ENCODE measurements around the gene TP53TG5. TPM values are rescaled to one million over a fixed set of nuclear protein-coding genes. Genes with fewer than 3 reads are reported as not detected.
A peak's percentile ranks its signal among the peaks of the same experiment; 100 is the strongest.

The TP53TG5 gene
- total RNA-seq, 1 donor from 2014 or later = not detected

GRCh38 chr20:45341939-45342854 is 35.9 kb downstream of the TP53TG5 start:
- Histone ChIP-seq H3K27me3 (ENCODE audit: insufficient read depth, low read length) (no peaks in the 10 kb centered on the region), H2AFZ (ENCODE audit: low read depth, low read length) (no peak overlapping the region), H3K4me3 (ENCODE audit: insufficient read depth, low read depth, low read length) (peak overlapping the region; percentile 21), H3K4me1 (ENCODE audit: insufficient read depth, low read length) (peaks cover 87% of the 10 kb centered on the region), H4K20me1 (ENCODE audit: insufficient read depth, low read length) (peaks cover 50% of the 10 kb centered on the region), H3K9ac (ENCODE audit: low read length) (peak overlapping the region; percentile 99), H3K9me3 (ENCODE audit: insufficient read depth, low read depth, low read length) (no peaks in the 10 kb centered on the region), H3K4me2 (ENCODE audit: low read length) (peak overlapping the region; percentile 95), H3K36me3 (ENCODE audit: insufficient read depth, low read length) (peaks cover 8% of the 10 kb centered on the region), H3K27ac (ENCODE audit: low read depth, low read length) (peak overlapping the region; percentile 93), H3K79me2 (ENCODE audit: insufficient read depth, low read length) (peaks cover 94% of the 10 kb centered on the region)
- Mint-ChIP-seq H3K27ac (ENCODE audit: unreplicated experiment) (peak overlapping the region; percentile 89), H3K27me3 (ENCODE audit: low read depth, unreplicated experiment) (no peaks in the 10 kb centered on the region), H3K4me1 (ENCODE audit: low read depth, unreplicated experiment) (peaks cover 79% of the 10 kb centered on the region), H3K9me3 (ENCODE audit: unreplicated experiment) (no peaks in the 10 kb centered on the region), H3K36me3 (ENCODE audit: low read depth, unreplicated experiment) (peaks cover 4% of the 10 kb centered on the region), H3K4me3 (ENCODE audit: unreplicated experiment) (peak overlapping the region; percentile 77)
- DNase-seq (ENCODE audit: low read depth) = peak; percentile 71
- FAIRE-seq = no peak
- TF ChIP-seq EZH2 (IDR thresholded peaks at IDR 0.05; ENCODE audit: insufficient read depth, low read length) = no peak
- TF ChIP-seq CTCF (IDR thresholded peaks at IDR 0.05; ENCODE audit: insufficient read depth, low read depth, low read length) = no peak

DNA sequence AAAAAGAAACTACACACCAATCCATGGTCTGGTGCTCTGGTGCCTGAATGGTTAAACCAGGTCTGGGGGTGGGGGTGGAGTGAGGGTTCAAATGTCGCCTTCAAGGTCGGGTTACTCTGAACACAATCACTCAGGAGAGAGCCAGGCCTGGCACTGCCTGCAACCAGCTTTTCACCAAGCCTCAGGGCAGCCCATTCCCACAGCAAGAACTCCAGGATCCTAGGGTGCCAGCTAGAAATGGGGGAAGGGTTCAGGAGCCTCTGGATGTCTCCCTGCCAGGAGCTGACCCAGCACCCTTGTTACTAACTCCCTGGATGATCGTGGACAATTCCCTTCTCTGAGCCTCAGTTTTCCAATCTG is 36.6 kb downstream of the TP53TG5 start:
- Histone ChIP-seq H3K4me2 (ENCODE audit: low read length) (peak overlapping the region; percentile 95), H3K27ac (ENCODE audit: low read depth, low read length) (peak overlapping the region; percentile 93), H3K27me3 (ENCODE audit: insufficient read depth, low read length) (no peaks in the 10 kb centered on the region), H3K9me3 (ENCODE audit: insufficient read depth, low read depth, low read length) (no peaks in the 10 kb centered on the region), H3K9ac (ENCODE audit: low read length) (peak overlapping the region; percentile 99), H3K79me2 (ENCODE audit: insufficient read depth, low read length) (peaks cover 90% of the 10 kb centered on the region), H3K4me1 (ENCODE audit: insufficient read depth, low read length) (peaks cover 91% of the 10 kb centered on the region), H3K36me3 (ENCODE audit: insufficient read depth, low read length) (peaks cover 8% of the 10 kb centered on the region), H2AFZ (ENCODE audit: low read depth, low read length) (no peak overlapping the region), H4K20me1 (ENCODE audit: insufficient read depth, low read length) (peaks cover 45% of the 10 kb centered on the region), H3K4me3 (ENCODE audit: insufficient read depth, low read depth, low read length) (peak overlapping the region; percentile 21)
- peak overlapping the region; percentile 89 for H3K27ac Mint-ChIP-seq (ENCODE audit: unreplicated experiment)
- FAIRE-seq (no peak), DNase-seq (ENCODE audit: low read depth) (no peak)
- H3K36me3 Mint-ChIP-seq (ENCODE audit: low read depth, unreplicated experiment) = peaks cover 4% of the 10 kb centered on the region
- no peak for TF ChIP-seq CTCF (IDR thresholded peaks at IDR 0.05; ENCODE audit: insufficient read depth, low read depth, low read length)
- TF ChIP-seq EZH2 (IDR thresholded peaks at IDR 0.05; ENCODE audit: insufficient read depth, low read length) = no peak
- peak overlapping the region; percentile 77 for H3K4me3 Mint-ChIP-seq (ENCODE audit: unreplicated experiment)
- H3K9me3 Mint-ChIP-seq (ENCODE audit: unreplicated experiment) = no peaks in the 10 kb centered on the region
- H3K27me3 Mint-ChIP-seq (ENCODE audit: low read depth, unreplicated experiment) = no peaks in the 10 kb centered on the region
- H3K4me1 Mint-ChIP-seq (ENCODE audit: low read depth, unreplicated experiment) = peaks cover 82% of the 10 kb centered on the region

- Histone ChIP-seq H3K4me2 (ENCODE audit: low read length) (no peak overlapping the region), H3K9ac (ENCODE audit: low read length) (no peak overlapping the region), H3K27ac (ENCODE audit: low read depth, low read length) (peak overlapping the region; percentile 93), H3K27me3 (ENCODE audit: insufficient read depth, low read length) (no peaks in the 10 kb centered on the region), H2AFZ (ENCODE audit: low read depth, low read length) (no peak overlapping the region), H4K20me1 (ENCODE audit: insufficient read depth, low read length) (peaks cover 40% of the 10 kb centered on the region), H3K4me3 (ENCODE audit: insufficient read depth, low read depth, low read length) (no peak overlapping the region), H3K36me3 (ENCODE audit: insufficient read depth, low read length) (peaks cover 8% of the 10 kb centered on the region), H3K79me2 (ENCODE audit: insufficient read depth, low read length) (peaks cover 85% of the 10 kb centered on the region), H3K4me1 (ENCODE audit: insufficient read depth, low read length) (peaks cover 91% of the 10 kb centered on the region), H3K9me3 (ENCODE audit: insufficient read depth, low read depth, low read length) (no peaks in the 10 kb centered on the region)
- TF ChIP-seq CTCF (IDR thresholded peaks at IDR 0.05; ENCODE audit: insufficient read depth, low read depth, low read length) (no peak), EZH2 (IDR thresholded peaks at IDR 0.05; ENCODE audit: insufficient read depth, low read length) (no peak)
- peak overlapping the region; percentile 54 for H3K4me3 Mint-ChIP-seq (ENCODE audit: unreplicated experiment)
- FAIRE-seq (no peak), DNase-seq (ENCODE audit: low read depth) (no peak)
- no peaks in the 10 kb centered on the region for H3K9me3 Mint-ChIP-seq (ENCODE audit: unreplicated experiment)
- peaks cover 83% of the 10 kb centered on the region for H3K4me1 Mint-ChIP-seq (ENCODE audit: low read depth, unreplicated experiment)
- no peaks in the 10 kb centered on the region for H3K27me3 Mint-ChIP-seq (ENCODE audit: low read depth, unreplicated experiment)
- peaks cover 4% of the 10 kb centered on the region for H3K36me3 Mint-ChIP-seq (ENCODE audit: low read depth, unreplicated experiment)
- peak overlapping the region; percentile 89 for H3K27ac Mint-ChIP-seq (ENCODE audit: unreplicated experiment)
These were observed 37.2 kb downstream of the TP53TG5 start for GRCh38 chr20:45340951-45341350.
